Upper lobe of left lung (tissue), 6 donors: ENCODE measurements around the gene PGAP6. TPM values are rescaled to one million over a fixed set of nuclear protein-coding genes. Genes with fewer than 3 reads are reported as not detected.

ENCODE experiments used
- ATAC-seq, 2 donors: fragments of 200-7000 bp; cut with Tn5 transposase; one replicate each; pipeline ENCODE4 v1.9.1; 2022; ENCODE audit warnings: mild to moderate bottlenecking in 2 of 2, moderate library complexity in 2 of 2; ENCODE audit not compliant: low FRiP score in 2 of 2
- DNase-seq, 2 donors: peaks; one replicate each; pipeline ENCODE4 v3.0.0-alpha.2; 2019 to 2020
- H3K27ac ChIP-seq, 4 donors: fragments of 200-600 bp; sonication (generic); one replicate each; pipeline ENCODE4 v1.5.1; 2016 to 2019
- H3K27me3 ChIP-seq, 4 donors: fragments of 200-600 bp; sonication (generic); one replicate each; pipeline ENCODE4 v1.5.1; 2017 to 2019
- H3K36me3 ChIP-seq, 4 donors: fragments of 200-600 bp; sonication (generic); one replicate each; pipeline ENCODE4 v1.5.1; 2016 to 2019
- H3K4me1 ChIP-seq, 4 donors: fragments of 200-600 bp; sonication (generic); one replicate each; pipeline ENCODE4 v1.5.1; 2018 to 2019
- H3K4me3 ChIP-seq, 4 donors: fragments of 200-600 bp; sonication (generic); one replicate each; pipeline ENCODE4 v1.5.1; 2017 to 2019; ENCODE audit warnings: mild to moderate bottlenecking in 2 of 4, moderate library complexity in 1 of 4
- H3K9me3 ChIP-seq, 4 donors: fragments of 200-600 bp; sonication (generic); one replicate each; pipeline ENCODE4 v1.5.1; 2018 to 2019
- EP300 ChIP-seq, 4 donors: sonication (generic); formaldehyde crosslinking; IDR thresholded peaks; one replicate each; pipeline ENCODE4 v1.5.1; 2017; ENCODE audit warnings: antibody characterized with exemption in 4 of 4, control low read depth in 2 of 4
- POLR2A ChIP-seq, 4 donors: fragments of 450-650 bp; IDR thresholded peaks; one replicate each; pipeline ENCODE4 v1.5.1; 2016 to 2017; ENCODE audit warnings: antibody characterized with exemption in 4 of 4, mild to moderate bottlenecking in 2 of 4
- POLR2AphosphoS5 ChIP-seq, 2 donors: sonication (generic); formaldehyde crosslinking; IDR thresholded peaks; one replicate each; pipeline ENCODE4 v1.5.1; 2017; ENCODE audit warnings: antibody characterized with exemption in 2 of 2
- WGBS, 2 donors: methylation state at CpG; one replicate each; pipeline ENCODE4 v1.1.5; 2017 to 2018; 5-methylcytosine and 5-hydroxymethylcytosine counted together
- total RNA-seq, 6 donors: library from RNA; depleted of rRNA in 4 of 6; stranded (reverse); fragments of >200 nt in 4 of 6; gene quantifications; one replicate each; pipeline versions ENCODE4 v1.1.0 to v1.2.1, GENCODE V29; 2016 to 2021
- TF ChIP-seq, protein P1 (sequence below), 6 experiments: fragments of 450-650 bp in 4 of 6; fragments of 200-600 bp in 2 of 6; sonication (generic) in 2 of 6; IDR thresholded peaks; one replicate each; pipeline ENCODE4 v1.5.1; 2016 to 2019; ENCODE audit warnings: antibody characterized with exemption in 6 of 6
- donor health status: DM: no; HTN: no; CAD: no; lungs with moderate emphysema.
- donor health status: DM: no; HTN: yes; CAD: no; lungs with severe emphysema.

PGAP6 gene
- total RNA-seq, 6 donors from 2014 or later = 27.9 to 150 (median 96.4) TPM

DNA sequence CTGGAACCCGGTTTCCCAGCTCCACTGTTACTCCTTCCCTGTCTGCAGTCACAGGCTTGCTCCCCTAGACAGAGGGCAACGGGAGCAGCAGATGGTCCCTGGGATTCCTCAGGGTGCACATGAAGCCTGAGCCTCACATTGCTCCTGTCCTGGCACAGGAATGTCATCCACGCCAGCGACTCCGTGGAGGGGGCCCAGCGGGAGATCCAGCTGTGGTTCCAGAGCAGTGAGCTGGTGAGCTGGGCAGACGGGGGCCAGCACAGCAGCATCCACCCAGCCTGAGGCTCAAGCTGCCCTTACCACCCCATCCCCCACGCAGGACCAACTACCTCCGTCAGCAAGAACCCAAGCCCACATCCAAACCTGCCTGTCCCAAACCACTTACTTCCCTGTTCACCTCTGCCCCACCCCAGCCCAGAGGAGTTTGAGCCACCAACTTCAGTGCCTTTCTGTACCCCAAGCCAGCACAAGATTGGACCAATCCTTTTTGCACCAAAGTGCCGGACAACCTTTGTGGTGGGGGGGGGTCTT lies 18.3 kb upstream of the PGAP6 start:
- DNase-seq = no peak
- Histone ChIP-seq H3K27me3 (no peaks in the 10 kb centered on the region), H3K27ac (peak overlapping the region; percentile 87 to 96 (median 90)), H3K4me1 (peaks cover 18 to 35% (median 31%) of the 10 kb centered on the region in 4 donors), H3K9me3 (no peaks in the 10 kb centered on the region), H3K4me3 (peak overlapping the region in 1 of 4 donors; percentile 100), H3K36me3 (peaks cover 0 to 4% (median 0%) of the 10 kb centered on the region in 4 donors)
- 65 to 73% methylated on average over 4 to 10 of the region's 10 CpGs for WGBS, 2 donors
- no peak for ATAC-seq
- TF ChIP-seq EP300 (IDR thresholded peaks at IDR 0.05) = no peak
- no peak for TF ChIP-seq POLR2A (IDR thresholded peaks at IDR 0.05)
- TF ChIP-seq, protein P1, sequence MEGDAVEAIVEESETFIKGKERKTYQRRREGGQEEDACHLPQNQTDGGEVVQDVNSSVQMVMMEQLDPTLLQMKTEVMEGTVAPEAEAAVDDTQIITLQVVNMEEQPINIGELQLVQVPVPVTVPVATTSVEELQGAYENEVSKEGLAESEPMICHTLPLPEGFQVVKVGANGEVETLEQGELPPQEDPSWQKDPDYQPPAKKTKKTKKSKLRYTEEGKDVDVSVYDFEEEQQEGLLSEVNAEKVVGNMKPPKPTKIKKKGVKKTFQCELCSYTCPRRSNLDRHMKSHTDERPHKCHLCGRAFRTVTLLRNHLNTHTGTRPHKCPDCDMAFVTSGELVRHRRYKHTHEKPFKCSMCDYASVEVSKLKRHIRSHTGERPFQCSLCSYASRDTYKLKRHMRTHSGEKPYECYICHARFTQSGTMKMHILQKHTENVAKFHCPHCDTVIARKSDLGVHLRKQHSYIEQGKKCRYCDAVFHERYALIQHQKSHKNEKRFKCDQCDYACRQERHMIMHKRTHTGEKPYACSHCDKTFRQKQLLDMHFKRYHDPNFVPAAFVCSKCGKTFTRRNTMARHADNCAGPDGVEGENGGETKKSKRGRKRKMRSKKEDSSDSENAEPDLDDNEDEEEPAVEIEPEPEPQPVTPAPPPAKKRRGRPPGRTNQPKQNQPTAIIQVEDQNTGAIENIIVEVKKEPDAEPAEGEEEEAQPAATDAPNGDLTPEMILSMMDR (IDR thresholded peaks at IDR 0.05) = no peak
- TF ChIP-seq POLR2AphosphoS5 (IDR thresholded peaks at IDR 0.05) = no peak

DNA sequence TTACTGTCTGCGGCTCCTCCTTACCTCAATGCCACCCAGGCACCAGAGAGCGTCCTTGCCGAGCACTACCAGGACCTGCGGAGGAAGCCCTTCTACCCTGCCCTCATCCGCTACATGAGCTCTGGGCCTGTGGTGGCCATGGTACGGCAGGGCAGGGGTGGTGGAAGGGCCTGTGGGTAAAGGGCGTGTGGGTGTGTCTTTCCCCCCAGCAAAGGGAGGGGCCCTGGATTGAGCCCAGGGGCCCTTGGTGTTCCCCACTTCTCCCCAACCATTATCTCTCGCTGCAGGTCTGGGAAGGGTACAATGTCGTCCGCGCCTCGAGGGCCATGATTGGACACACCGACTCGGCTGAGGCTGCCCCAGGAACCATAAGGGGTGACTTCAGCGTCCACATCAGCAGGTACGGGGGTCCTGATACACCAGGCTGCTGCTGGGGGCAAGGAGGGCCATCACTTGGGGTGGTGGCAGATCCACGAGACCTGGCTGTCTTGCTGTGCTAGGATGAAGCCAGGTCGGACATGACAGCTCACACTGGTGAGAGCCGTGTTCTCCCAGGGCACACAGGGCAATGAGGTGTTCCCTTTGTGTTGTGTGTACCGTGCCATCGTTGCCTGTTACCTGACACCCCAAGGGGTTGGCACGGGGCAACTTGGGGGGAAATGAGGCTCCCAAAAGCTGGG lies 17.7 kb upstream of the PGAP6 start:
- no peak overlapping the region for H3K4me3 ChIP-seq
- peaks cover 0 to 4% (median 0%) of the 10 kb centered on the region in 4 donors for H3K36me3 ChIP-seq
- H3K27ac ChIP-seq = peak overlapping the region in 1 of 4 donors; percentile 96
- TF ChIP-seq POLR2AphosphoS5 (IDR thresholded peaks at IDR 0.05) (no peak), EP300 (IDR thresholded peaks at IDR 0.05) (no peak), POLR2A (IDR thresholded peaks at IDR 0.05) (no peak)
- TF ChIP-seq, protein P1 (IDR thresholded peaks at IDR 0.05) = no peak
- no peaks in the 10 kb centered on the region for H3K27me3 ChIP-seq
- H3K4me1 ChIP-seq = peaks cover 18 to 35% (median 31%) of the 10 kb centered on the region in 4 donors
- ATAC-seq (no peak), DNase-seq (no peak)
- WGBS, 2 donors = 79 to 87% methylated on average over 15 to 21 of the region's 22 CpGs
- H3K9me3 ChIP-seq = no peaks in the 10 kb centered on the region

DNA sequence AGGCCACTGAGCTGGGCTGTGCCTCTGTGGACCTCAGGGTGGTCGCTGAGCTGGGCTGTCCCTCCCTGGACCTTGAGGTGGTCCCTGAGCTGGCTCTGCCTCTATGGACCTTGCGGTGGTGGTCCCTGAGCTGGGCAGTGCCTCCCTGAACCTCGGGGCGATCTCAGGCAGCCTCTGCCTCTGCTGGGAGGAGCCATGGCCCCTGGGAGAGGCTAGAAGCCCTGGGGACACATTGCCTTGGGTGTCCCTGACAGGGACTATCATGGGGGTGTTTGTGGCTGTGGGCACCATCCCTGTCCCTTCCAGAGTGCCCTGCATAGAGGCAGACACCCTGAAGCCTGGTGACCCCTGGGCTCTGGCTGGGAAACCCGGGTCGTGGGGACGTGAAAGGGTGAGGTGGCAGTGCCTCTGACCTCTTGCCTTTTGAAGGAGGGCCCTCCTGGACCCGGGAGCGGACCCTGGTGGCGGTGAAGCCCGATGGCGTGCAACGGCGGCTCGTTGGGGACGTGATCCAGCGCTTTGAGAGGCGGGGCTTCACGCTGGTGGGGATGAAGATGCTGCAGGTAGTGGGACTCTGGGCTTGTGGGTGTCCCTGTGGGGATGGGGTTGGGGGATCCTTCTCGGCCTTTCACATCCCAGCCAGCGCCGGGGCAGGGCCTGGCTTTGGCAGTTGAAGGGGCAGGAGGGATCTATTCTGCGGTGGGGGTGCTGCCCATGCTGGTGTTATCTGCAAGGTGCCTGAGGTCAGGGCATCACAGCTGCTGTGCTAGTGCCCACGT lies 17.0 kb upstream of the PGAP6 start:
- TF ChIP-seq EP300 (IDR thresholded peaks at IDR 0.05) = no peak
- no peak for TF ChIP-seq POLR2AphosphoS5 (IDR thresholded peaks at IDR 0.05)
- TF ChIP-seq, protein P1 (IDR thresholded peaks at IDR 0.05) = no peak
- no peak for TF ChIP-seq POLR2A (IDR thresholded peaks at IDR 0.05)
- no peak overlapping the region for H3K4me3 ChIP-seq
- peak overlapping the region in 1 of 4 donors; percentile 82 for H3K27ac ChIP-seq
- WGBS, 2 donors = 70 to 84% methylated on average over 4 to 22 of the region's 24 CpGs
- H3K4me1 ChIP-seq = peaks cover 18 to 35% (median 31%) of the 10 kb centered on the region in 4 donors
- ATAC-seq = no peak
- peaks cover 0 to 4% (median 0%) of the 10 kb centered on the region in 4 donors for H3K36me3 ChIP-seq
- H3K27me3 ChIP-seq = no peaks in the 10 kb centered on the region
- DNase-seq = peak in 1 of 2 donors; percentile 85
- no peaks in the 10 kb centered on the region for H3K9me3 ChIP-seq

DNA sequence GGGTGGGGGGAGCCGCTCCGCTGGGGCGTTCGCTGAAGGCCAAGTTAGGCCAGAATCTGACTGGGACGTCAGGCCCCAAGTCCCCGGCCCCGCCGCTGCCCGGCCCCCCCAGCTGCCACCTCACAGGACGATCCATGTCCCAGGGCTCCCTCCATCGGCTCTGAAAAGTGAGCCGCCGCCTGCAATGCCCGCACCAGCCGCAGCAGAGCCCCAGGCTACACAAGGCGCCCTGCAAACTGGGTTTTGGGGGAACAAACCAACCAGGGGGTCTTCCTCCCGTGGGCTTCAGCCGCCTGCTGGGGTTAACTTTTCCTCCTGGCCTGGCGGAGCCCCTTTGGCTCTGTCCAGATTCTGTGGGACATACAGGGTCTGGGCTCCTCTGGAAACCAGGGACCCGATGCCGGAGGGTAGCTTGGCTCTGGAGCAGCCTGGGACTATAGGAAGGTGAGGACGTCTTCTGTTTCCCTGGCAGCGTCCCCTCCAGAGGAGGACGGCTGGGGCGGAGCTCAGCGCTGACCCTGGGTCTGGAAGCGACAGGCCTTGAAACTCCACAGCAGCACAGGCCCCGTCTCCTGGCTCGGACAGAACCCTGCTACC lies 16.1 kb upstream of the PGAP6 start:
- H3K27me3 ChIP-seq = no peaks in the 10 kb centered on the region
- peaks cover 0 to 4% (median 0%) of the 10 kb centered on the region in 4 donors for H3K36me3 ChIP-seq
- DNase-seq (peak; percentile 80 to 93), ATAC-seq (peak in 1 of 2 donors; percentile 60)
- no peaks in the 10 kb centered on the region for H3K9me3 ChIP-seq
- H3K4me3 ChIP-seq = peak overlapping the region in 3 of 4 donors; percentile 79 to 87 (median 82)
- no peak for TF ChIP-seq POLR2AphosphoS5 (IDR thresholded peaks at IDR 0.05)
- TF ChIP-seq, protein P1 (IDR thresholded peaks at IDR 0.05) = peak; percentile 48 to 64 (median 59)
- H3K4me1 ChIP-seq = peaks cover 18 to 35% (median 31%) of the 10 kb centered on the region in 4 donors
- 44 to 89% methylated on average over 4 to 20 of the region's 29 CpGs for WGBS, 2 donors
- H3K27ac ChIP-seq = peak overlapping the region; percentile 43 to 90 (median 80)
